ENCODE data around the gene APOC3. TPM values are rescaled to one million over a fixed set of nuclear protein-coding genes. Genes with fewer than 3 reads are reported as not detected.

The APOC3 gene
- total and polyA plus RNA-seq, 7 experiments from 2014 or later = not detected

- H3K27me3 ChIP-seq (ENCODE audit: control insufficient read depth in 2 of 2, insufficient read depth in 2 of 2, low read length in 2 of 2) = no peaks in the 10 kb centered on the region
- Mint-ChIP-seq H3K36me3 (peaks cover 12 to 38% (median 26%) of the 10 kb centered on the region in 5 donors), H3K27ac (peak overlapping the region in 2 of 9 donors; percentile 2 to 49), H3K9me3 (no peaks in the 10 kb centered on the region), H3K4me3 (no peak overlapping the region), H3K27me3 (no peaks in the 10 kb centered on the region), H3K4me1 (peaks cover 36 to 51% (median 49%) of the 10 kb centered on the region in 7 donors)
- no peak for DNase-seq
- ChIA-PET POLR2A (interaction anchor here (1.1 to 1.2 kb wide), 2 partner anchors 10 to 257 kb away, joined by 3 to 4 read pairs; no protein-coding TSS in a partner anchor), CTCF (interaction anchor here (3.7 kb wide), 1 partner anchor 14 kb away, joined by 15 read pairs; no protein-coding TSS in a partner anchor)
- H3K4me1 ChIP-seq (ENCODE audit: control insufficient read depth in 2 of 2, insufficient read depth in 2 of 2, low read length in 2 of 2) = peaks cover 35 to 48% of the 10 kb centered on the region in 2 donors
- H3K9me3 ChIP-seq (ENCODE audit: control insufficient read depth in 2 of 3, low read length in 3 of 3) = no peaks in the 10 kb centered on the region
- intact Hi-C loops (cut with micrococcal nuclease) = no loop called here
- no peak overlapping the region for H3K27ac ChIP-seq (ENCODE audit: low read depth, low read length)
- peaks cover 4 to 48% (median 20%) of the 10 kb centered on the region in 3 experiments for H3K36me3 ChIP-seq (ENCODE audit: control insufficient read depth in 2 of 3, insufficient read depth in 3 of 3, low read length in 3 of 3)
- ATAC-seq = no peak
- no peak overlapping the region for H3K4me3 ChIP-seq (ENCODE audit: low read length)
Observed at GRCh38 chr11:116849486-116849885, 19.8 kb downstream of the APOC3 start.

GRCh38 chr11:116851626-116852025 is 21.9 kb downstream of the APOC3 start:
- H3K4me3 ChIP-seq (ENCODE audit: low read length) = peak overlapping the region; percentile 39
- peaks cover 4 to 39% (median 17%) of the 10 kb centered on the region in 5 donors for H3K36me3 Mint-ChIP-seq

GRCh38 chr11:116852261-116853031 is 22.7 kb downstream of the APOC3 start:
- intact Hi-C loops (cut with micrococcal nuclease) = loop anchor here (1.0 to 10.0 kb wide), 12 partner anchors 16 to 962 kb away; partner anchors contain the start of genes SIK3 (in 2 of the 2), APOA5 (in 1 of the 2), BUD13 (in 1 of the 2) and SIDT2 (in 1 of the 2)
- no peak for ATAC-seq
- H3K4me1 ChIP-seq (ENCODE audit: control insufficient read depth in 2 of 2, insufficient read depth in 2 of 2, low read length in 2 of 2) = peaks cover 57 to 70% of the 10 kb centered on the region in 2 donors
- Mint-ChIP-seq H3K27ac (peak overlapping the region; percentile 64 to 92 (median 82)), H3K9me3 (no peaks in the 10 kb centered on the region), H3K36me3 (peaks cover 0 to 39% (median 10%) of the 10 kb centered on the region in 5 donors), H3K27me3 (no peaks in the 10 kb centered on the region), H3K4me3 (peak overlapping the region; percentile 13 to 88 (median 70)), H3K4me1 (peaks cover 52 to 78% (median 73%) of the 10 kb centered on the region in 7 donors)
- H3K9me3 ChIP-seq (ENCODE audit: control insufficient read depth in 2 of 3, low read length in 3 of 3) = no peaks in the 10 kb centered on the region
- no peaks in the 10 kb centered on the region for H3K27me3 ChIP-seq (ENCODE audit: control insufficient read depth in 2 of 2, insufficient read depth in 2 of 2, low read length in 2 of 2)
- ChIA-PET POLR2A (interaction anchor here (0.6 to 4.5 kb wide), 11 partner anchors 11 to 379 kb away, joined by 3 to 49 read pairs (median 4); partner anchors contain the start of genes APOA1, BUD13, PCSK7 and SIK3), CTCF (interaction anchor here (1.2 to 4.3 kb wide), 4 partner anchors 16 to 254 kb away, joined by 3 to 51 read pairs (median 7); partner anchors contain the start of genes APOA1 and APOA5)
- DNase-seq = no peak
- H3K36me3 ChIP-seq (ENCODE audit: control insufficient read depth in 2 of 3, insufficient read depth in 3 of 3, low read length in 3 of 3) = peaks cover under 1 to 23% (median 6%) of the 10 kb centered on the region in 3 experiments
- peak overlapping the region; percentile 15 for H3K27ac ChIP-seq (ENCODE audit: low read depth, low read length)
- peak overlapping the region; percentile 39 for H3K4me3 ChIP-seq (ENCODE audit: low read length)

More at GRCh38 chr11:116851626-116852025, 21.9 kb downstream of the APOC3 start:
- ChIA-PET CTCF (interaction anchor here (0.6 to 4.3 kb wide), 5 partner anchors 15 to 333 kb away, joined by 3 to 51 read pairs (median 4); partner anchors contain the start of genes APOA1 and APOA5), POLR2A (interaction anchor here (0.9 to 4.5 kb wide), 5 partner anchors 12 to 80 kb away, joined by 3 to 49 read pairs (median 3); partner anchors contain the start of gene APOA1)
- H3K27ac Mint-ChIP-seq = peak overlapping the region; percentile 51 to 92 (median 79)
- DNase-seq (peak in 7 of 9 donors; percentile 13 to 45 (median 40)), ATAC-seq (no peak)
- intact Hi-C loops (cut with micrococcal nuclease) = loop anchor here (2.0 to 10.0 kb wide), 4 partner anchors 79 to 963 kb away; partner anchors contain the start of genes BUD13 (in 1 of the 2) and SIK3 (in 1 of the 2)
- Histone ChIP-seq H3K36me3 (ENCODE audit: control insufficient read depth in 2 of 3, insufficient read depth in 3 of 3, low read length in 3 of 3) (peaks cover 4 to 28% (median 9%) of the 10 kb centered on the region in 3 experiments), H3K27ac (ENCODE audit: low read depth, low read length) (peak overlapping the region; percentile 15), H3K4me1 (ENCODE audit: control insufficient read depth in 2 of 2, insufficient read depth in 2 of 2, low read length in 2 of 2) (peaks cover 56 to 70% of the 10 kb centered on the region in 2 donors), H3K9me3 (ENCODE audit: control insufficient read depth in 2 of 3, low read length in 3 of 3) (no peaks in the 10 kb centered on the region), H3K27me3 (ENCODE audit: control insufficient read depth in 2 of 2, insufficient read depth in 2 of 2, low read length in 2 of 2) (no peaks in the 10 kb centered on the region)
- H3K9me3 Mint-ChIP-seq = no peaks in the 10 kb centered on the region
- no peaks in the 10 kb centered on the region for H3K27me3 Mint-ChIP-seq
- H3K4me1 Mint-ChIP-seq = peaks cover 51 to 71% (median 66%) of the 10 kb centered on the region in 7 donors
- H3K4me3 Mint-ChIP-seq = peak overlapping the region; percentile 47 to 88 (median 69)

GRCh38 chr11:116853461-116854073 is 23.9 kb downstream of the APOC3 start:
- Histone ChIP-seq H3K9me3 (ENCODE audit: control insufficient read depth in 2 of 3, low read length in 3 of 3) (no peaks in the 10 kb centered on the region), H3K4me3 (ENCODE audit: low read length) (peak overlapping the region; percentile 38), H3K36me3 (ENCODE audit: control insufficient read depth in 2 of 3, insufficient read depth in 3 of 3, low read length in 3 of 3) (peaks cover 0 to 27% (median 9%) of the 10 kb centered on the region in 3 experiments), H3K4me1 (ENCODE audit: control insufficient read depth in 2 of 2, insufficient read depth in 2 of 2, low read length in 2 of 2) (peaks cover 57 to 70% of the 10 kb centered on the region in 2 donors), H3K27ac (ENCODE audit: low read depth, low read length) (peak overlapping the region; percentile 4), H3K27me3 (ENCODE audit: control insufficient read depth in 2 of 2, insufficient read depth in 2 of 2, low read length in 2 of 2) (no peaks in the 10 kb centered on the region)
- ChIA-PET POLR2A (interaction anchor here (0.7 to 4.5 kb wide), 10 partner anchors 10 to 378 kb away, joined by 3 to 49 read pairs (median 4); partner anchors contain the start of genes APOA1, BUD13, PAFAH1B2 and PCSK7), CTCF (interaction anchor here (0.6 to 4.3 kb wide), 8 partner anchors 17 to 318 kb away, joined by 3 to 51 read pairs (median 4); partner anchors contain the start of genes APOA1 and APOA5)
- Mint-ChIP-seq H3K36me3 (peaks cover 0 to 40% (median 10%) of the 10 kb centered on the region in 5 donors), H3K4me1 (peaks cover 52 to 78% (median 76%) of the 10 kb centered on the region in 7 donors), H3K27me3 (no peaks in the 10 kb centered on the region), H3K4me3 (peak overlapping the region; percentile 47 to 84 (median 70)), H3K9me3 (no peaks in the 10 kb centered on the region), H3K27ac (peak overlapping the region; percentile 41 to 92 (median 81))
- DNase-seq = peak in 8 of 9 donors; percentile 53 to 84 (median 77)
- peak; percentile 98 for ATAC-seq
- intact Hi-C loops (cut with micrococcal nuclease) = loop anchor here (1.0 to 10.0 kb wide), 12 partner anchors 17 to 961 kb away; partner anchors contain the start of genes SIK3 (in 2 of the 2), APOA5 (in 1 of the 2), BUD13 (in 1 of the 2) and SIDT2 (in 1 of the 2)

GRCh38 chr11:116855413-116855812 is 25.7 kb downstream of the APOC3 start:
- ChIA-PET POLR2A (interaction anchor here (4.5 kb wide), 1 partner anchor 19 kb away, joined by 49 read pairs; the partner anchor contains the start of gene APOA1), CTCF (interaction anchor here (0.6 kb wide), 1 partner anchor 20 kb away, joined by 4 read pairs; no protein-coding TSS in a partner anchor)
- Histone ChIP-seq H3K27ac (ENCODE audit: low read depth, low read length) (no peak overlapping the region), H3K9me3 (ENCODE audit: control insufficient read depth in 2 of 3, low read length in 3 of 3) (no peaks in the 10 kb centered on the region), H3K27me3 (ENCODE audit: control insufficient read depth in 2 of 2, insufficient read depth in 2 of 2, low read length in 2 of 2) (no peaks in the 10 kb centered on the region), H3K4me1 (ENCODE audit: control insufficient read depth in 2 of 2, insufficient read depth in 2 of 2, low read length in 2 of 2) (peaks cover 57 to 61% of the 10 kb centered on the region in 2 donors), H3K36me3 (ENCODE audit: control insufficient read depth in 2 of 3, insufficient read depth in 3 of 3, low read length in 3 of 3) (peaks cover 0 to 29% (median 14%) of the 10 kb centered on the region in 3 experiments), H3K4me3 (ENCODE audit: low read length) (no peak overlapping the region)
- no peaks in the 10 kb centered on the region for H3K27me3 Mint-ChIP-seq
- intact Hi-C loops (cut with micrococcal nuclease) = loop anchor here in 1 of 2 donors (10.0 kb wide), 1 partner anchor 959 kb away; no protein-coding TSS in a partner anchor
- peaks cover 52 to 71% (median 65%) of the 10 kb centered on the region in 7 donors for H3K4me1 Mint-ChIP-seq
- peak overlapping the region; percentile 4 to 80 (median 64) for H3K4me3 Mint-ChIP-seq
- peaks cover 0 to 39% (median 8%) of the 10 kb centered on the region in 5 donors for H3K36me3 Mint-ChIP-seq
- H3K9me3 Mint-ChIP-seq = no peaks in the 10 kb centered on the region
- ATAC-seq = no peak
- DNase-seq = peak in 1 of 9 donors; percentile 24
- H3K27ac Mint-ChIP-seq = peak overlapping the region; percentile 63 to 90 (median 78)

Measured in naive thymus-derived CD4-positive, alpha-beta T cell (primary cell).